OCI-LY1 (cell line): ENCODE measurements around the gene RYR3.

ENCODE experiments used
- CTCF ChIP-seq: fragments of 200-600 bp; sonication (generic), shearing (Covaris generic); IDR thresholded peaks from 2 replicates; pipeline ENCODE4 v1.5.1; 2017; ENCODE audit warnings: mild to moderate bottlenecking, antibody characterized with exemption, low read length, moderate library complexity, mixed read lengths
- EZH2 ChIP-seq: fragments of 200-600 bp; sonication (generic), shearing (Covaris generic); IDR thresholded peaks from 2 replicates; pipeline ENCODE4 v1.8.0; 2017; ENCODE audit warnings: borderline replicate concordance, mixed run types, mild to moderate bottlenecking, antibody characterized with exemption, low read length, moderate library complexity, mixed read lengths

GRCh38 chr15:33282226-33283020 is 28.3 kb upstream of the RYR3 start:
- no peak for TF ChIP-seq CTCF
- TF ChIP-seq EZH2, result no peak
